B cell (primary cell): ENCODE measurements around the gene WDFY4. TPM values are rescaled to one million over a fixed set of nuclear protein-coding genes. Genes with fewer than 3 reads are reported as not detected.

Source experiments
- ATAC-seq: fragments of 200-7000 bp; cut with Tn5 transposase; one replicate; pipeline ENCODE4 v1.10.0; 2021; ENCODE audit warnings: low read depth, mild to moderate bottlenecking, moderate number of reproducible peaks, moderate library complexity
- CTCF ChIA-PET: fragments of 350-600 bp; sonication (Branson Sonifier 250); formaldehyde crosslinking; loops from one replicate; lab custom pipeline; 2021; ENCODE audit warnings: antibody characterized with exemption, inconsistent platforms; lab: Charles Lee
- POLR2A ChIA-PET: fragments of 350-600 bp; sonication (Branson Sonifier 250); formaldehyde crosslinking; loops from one replicate; lab custom pipeline; 2021; ENCODE audit warnings: antibody characterized with exemption; lab: Charles Lee
- DNase-seq: peaks from one replicate; pipeline ENCODE4 v3.0.0; 2013
- H2AFZ ChIP-seq: 2 replicates; pipeline ENCODE4 v1.6.1; 2012; ENCODE audit warnings: mild to moderate bottlenecking, low read depth, low read length; ENCODE audit not compliant: insufficient read depth, poor library complexity, severe bottlenecking
- H3K27ac ChIP-seq, 2 donors: 1 replicate in 1 of 2; 2 replicates in 1 of 2; pipeline ENCODE4 v1.5.1; 2012 to 2013; ENCODE audit warnings: low read length in 2 of 2, mild to moderate bottlenecking in 2 of 2, moderate library complexity in 1 of 2
- H3K27me3 ChIP-seq, 4 experiments: fragments of 200-600 bp in 1 of 4; sonication (generic) in 1 of 4; replicated peaks in 1 of 4; 1 replicate in 2 of 4; 2 replicates in 2 of 4; pipeline versions ENCODE4 v1.6.1 to v1.7.0; 2013 to 2016; ENCODE audit warnings: low read length in 3 of 4, mild to moderate bottlenecking in 2 of 4, mixed read lengths in 1 of 4, moderate library complexity in 1 of 4; ENCODE audit not compliant: insufficient read depth in 4 of 4, control insufficient read depth in 3 of 4; ENCODE audit errors: control extremely low read depth in 1 of 4
- H3K36me3 ChIP-seq, 2 experiments: replicated peaks in 1 of 2; 1 replicate in 1 of 2; 2 replicates in 1 of 2; pipeline versions ENCODE4 v1.6.1 to v1.7.1; 2013; ENCODE audit warnings: low read length in 1 of 2; ENCODE audit not compliant: insufficient read depth in 2 of 2, control insufficient read depth in 1 of 2; ENCODE audit errors: control extremely low read depth in 1 of 2, extremely low read depth in 1 of 2
- H3K4me1 ChIP-seq, 2 donors: fragments of 200-600 bp in 1 of 2; sonication (generic) in 1 of 2; 1 replicate in 1 of 2; 2 replicates in 1 of 2; pipeline versions ENCODE4 v1.5.1 to v1.6.1; 2013 to 2017; ENCODE audit warnings: low read length in 2 of 2; ENCODE audit not compliant: control insufficient read depth in 2 of 2, insufficient read depth in 2 of 2
- H3K4me2 ChIP-seq: replicated peaks from 2 replicates; pipeline ENCODE3; 2012; ENCODE audit warnings: mild to moderate bottlenecking, low read depth, low read length; ENCODE audit not compliant: poor library complexity, severe bottlenecking
- H3K4me3 ChIP-seq, 5 experiments: fragments of 200-600 bp in 1 of 5; sonication (generic) in 1 of 5; 1 replicate in 3 of 5; 2 replicates in 2 of 5; pipeline versions ENCODE4 v1.5.1 to v1.7.0; 2011 to 2016; ENCODE audit warnings: low read length in 4 of 5, mild to moderate bottlenecking in 4 of 5, low read depth in 2 of 5, control low read depth in 1 of 5, moderate library complexity in 1 of 5; ENCODE audit not compliant: insufficient read depth in 1 of 5; ENCODE audit errors: control extremely low read depth in 1 of 5, extremely low read depth in 1 of 5
- H3K79me2 ChIP-seq: fragments of 200-600 bp; sonication (generic); one replicate; pipeline ENCODE4 v1.6.0; 2016; ENCODE audit warnings: low read length; ENCODE audit not compliant: control insufficient read depth, insufficient read depth
- H3K9ac ChIP-seq: fragments of 200-600 bp; sonication (generic); 2 replicates; pipeline ENCODE4 v1.6.1; 2017; ENCODE audit warnings: mild to moderate bottlenecking, low read length, moderate library complexity
- H3K9me3 ChIP-seq, 3 donors: one replicate each; pipeline versions ENCODE4 v1.6.1 to v1.7.1; 2013; ENCODE audit warnings: low read length in 2 of 3; ENCODE audit not compliant: control insufficient read depth in 2 of 3, insufficient read depth in 1 of 3; ENCODE audit errors: control extremely low read depth in 1 of 3
- H4K20me1 ChIP-seq: 2 replicates; pipeline ENCODE4 v1.6.0; 2012; ENCODE audit warnings: mild to moderate bottlenecking, low read length; ENCODE audit not compliant: insufficient read depth, control insufficient read depth, poor library complexity, severe bottlenecking
- H3K27ac Mint-ChIP-seq: one replicate; pipeline ENCODE4 v1.8.0; 2021; ENCODE audit warnings: mixed read lengths
- H3K27me3 Mint-ChIP-seq: one replicate; pipeline ENCODE4 v1.8.0; 2021; ENCODE audit warnings: mixed read lengths
- H3K4me1 Mint-ChIP-seq: one replicate; pipeline ENCODE4 v1.8.0; 2021; ENCODE audit warnings: mixed read lengths
- H3K4me3 Mint-ChIP-seq: one replicate; pipeline ENCODE4 v1.8.0; 2021; ENCODE audit warnings: mixed read lengths
- H3K9me3 Mint-ChIP-seq: one replicate; pipeline ENCODE4 v1.8.0; 2022; ENCODE audit warnings: mixed read lengths; ENCODE audit not compliant: insufficient read depth
- EZH2 ChIP-seq: IDR thresholded peaks from 2 replicates; pipeline ENCODE4 v1.6.1; 2012; ENCODE audit warnings: borderline replicate concordance, low read depth, mild to moderate bottlenecking, moderate library complexity, low read length; ENCODE audit not compliant: insufficient read depth, poor library complexity, severe bottlenecking
- WGBS: methylation state at CpG from one replicate; pipeline ENCODE4 v1.1.5; 2013; ENCODE audit warnings: missing lambda C conversion rate; ENCODE audit not compliant: insufficient coverage; 5-methylcytosine and 5-hydroxymethylcytosine counted together
- intact Hi-C: fragments of 100-400 bp; cut with micrococcal nuclease; formaldehyde crosslinking; loops from one replicate; pipeline ENCODE4 v1.10.0; 2022
- polyA plus RNA-seq: library from polyadenylated mRNA; depleted of rRNA; stranded (reverse); fragments of >200 nt; gene quantifications from 2 replicates; pipeline ENCODE4 v1.2.3, GENCODE V29; 2012
- total RNA-seq, 2 donors: library from RNA; stranded (reverse); fragments of 120-200 nt in 1 of 2; gene quantifications; 1 replicate in 1 of 2; 2 replicates in 1 of 2; pipeline versions ENCODE4 v1.2.3 to v1.2.4, GENCODE V29; 2013 to 2022
- TF ChIP-seq, protein P1 (sequence below): fragments of 200-600 bp; IDR thresholded peaks from one replicate; pipeline ENCODE4 v1.8.0; 2022; ENCODE audit warnings: antibody characterized with exemption, mild to moderate bottlenecking

The WDFY4 gene
- total and polyA plus RNA-seq, 2 donors (not counting 1 experiment from before 2014, with no cell fraction given): 262 to 560 TPM

DNA sequence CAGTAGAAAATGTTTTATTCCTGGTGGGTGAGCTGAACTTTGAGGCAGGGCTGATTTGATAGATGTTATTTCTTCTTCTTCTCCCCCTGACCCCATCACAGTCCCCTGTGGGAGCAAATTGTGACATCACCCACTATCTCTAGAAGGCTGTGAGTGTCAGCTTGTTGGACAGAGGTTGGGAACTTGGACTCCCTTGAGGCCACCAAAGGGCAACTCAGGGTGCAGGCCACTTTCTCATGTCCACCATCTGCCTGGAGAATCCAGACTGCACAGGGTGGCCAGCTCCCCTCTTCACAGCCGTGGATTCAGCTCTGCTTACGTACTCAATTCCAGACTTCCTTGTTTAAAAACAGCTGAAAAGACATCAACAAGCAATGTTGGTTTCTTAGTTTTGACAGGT lies 151.9 kb downstream of the WDFY4 start:
- Mint-ChIP-seq H3K4me3 (no peak overlapping the region), H3K4me1 (no peaks in the 10 kb centered on the region), H3K27ac (no peak overlapping the region), H3K27me3 (no peaks in the 10 kb centered on the region), H3K9me3 (no peaks in the 10 kb centered on the region)
- peaks cover 19% of the 10 kb centered on the region for H4K20me1 ChIP-seq
- no peaks in the 10 kb centered on the region for H3K4me1 ChIP-seq
- H3K9ac ChIP-seq: no peak overlapping the region
- peaks cover 9% of the 10 kb centered on the region for H3K79me2 ChIP-seq
- peaks cover 2 to 97% of the 10 kb centered on the region in 2 experiments for H3K36me3 ChIP-seq
- H3K4me2 ChIP-seq: no peak overlapping the region
- H3K4me3 ChIP-seq: no peak overlapping the region
- no peaks in the 10 kb centered on the region for H3K9me3 ChIP-seq
- H3K27ac ChIP-seq: no peak overlapping the region
- CTCF ChIA-PET: no interaction called here
- POLR2A ChIA-PET: no interaction called here
- no peak overlapping the region for H2AFZ ChIP-seq
- ATAC-seq (no peak), DNase-seq (no peak)
- H3K27me3 ChIP-seq: no peaks in the 10 kb centered on the region
- WGBS: 100% methylated on average over 2 of the region's 2 CpGs
- TF ChIP-seq EZH2: no peak
- TF ChIP-seq, protein P1, sequence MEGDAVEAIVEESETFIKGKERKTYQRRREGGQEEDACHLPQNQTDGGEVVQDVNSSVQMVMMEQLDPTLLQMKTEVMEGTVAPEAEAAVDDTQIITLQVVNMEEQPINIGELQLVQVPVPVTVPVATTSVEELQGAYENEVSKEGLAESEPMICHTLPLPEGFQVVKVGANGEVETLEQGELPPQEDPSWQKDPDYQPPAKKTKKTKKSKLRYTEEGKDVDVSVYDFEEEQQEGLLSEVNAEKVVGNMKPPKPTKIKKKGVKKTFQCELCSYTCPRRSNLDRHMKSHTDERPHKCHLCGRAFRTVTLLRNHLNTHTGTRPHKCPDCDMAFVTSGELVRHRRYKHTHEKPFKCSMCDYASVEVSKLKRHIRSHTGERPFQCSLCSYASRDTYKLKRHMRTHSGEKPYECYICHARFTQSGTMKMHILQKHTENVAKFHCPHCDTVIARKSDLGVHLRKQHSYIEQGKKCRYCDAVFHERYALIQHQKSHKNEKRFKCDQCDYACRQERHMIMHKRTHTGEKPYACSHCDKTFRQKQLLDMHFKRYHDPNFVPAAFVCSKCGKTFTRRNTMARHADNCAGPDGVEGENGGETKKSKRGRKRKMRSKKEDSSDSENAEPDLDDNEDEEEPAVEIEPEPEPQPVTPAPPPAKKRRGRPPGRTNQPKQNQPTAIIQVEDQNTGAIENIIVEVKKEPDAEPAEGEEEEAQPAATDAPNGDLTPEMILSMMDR: no peak
- intact Hi-C loops: no loop called here

DNA sequence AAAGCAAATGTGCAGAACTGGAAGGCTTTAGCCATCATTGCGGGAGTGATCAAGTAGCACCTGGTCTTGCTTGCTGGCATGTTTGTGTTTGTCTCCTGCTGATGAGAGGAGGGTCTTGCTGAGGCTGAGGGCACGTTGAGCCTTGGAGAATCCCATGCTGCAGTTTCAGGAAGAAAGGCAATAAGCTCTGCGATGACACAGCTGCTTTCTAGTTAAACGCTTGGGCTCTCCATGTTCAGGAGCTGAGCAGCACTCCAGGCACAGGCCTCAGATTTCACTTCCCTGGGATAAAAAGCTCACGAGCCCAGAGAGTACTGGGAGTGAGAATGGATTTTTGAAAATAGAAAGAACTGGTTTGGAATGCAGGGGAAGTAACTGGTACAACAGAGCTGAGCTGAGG lies 154.2 kb downstream of the WDFY4 start:
- CTCF ChIA-PET: interaction anchor here (0.9 to 2.0 kb wide), 2 partner anchors 180 to 182 kb away, joined by 3 to 9 read pairs; no protein-coding TSS in a partner anchor
- DNase-seq (no peak), ATAC-seq (no peak)
- H3K9me3 ChIP-seq: no peaks in the 10 kb centered on the region
- no peaks in the 10 kb centered on the region for H3K9me3 Mint-ChIP-seq
- peaks cover 6% of the 10 kb centered on the region for H3K79me2 ChIP-seq
- no peak overlapping the region for H3K4me2 ChIP-seq
- no peak overlapping the region for H2AFZ ChIP-seq
- H4K20me1 ChIP-seq: peaks cover 19% of the 10 kb centered on the region
- H3K4me3 Mint-ChIP-seq: no peak overlapping the region
- H3K27me3 ChIP-seq: no peaks in the 10 kb centered on the region
- peaks cover 4 to 97% of the 10 kb centered on the region in 2 experiments for H3K36me3 ChIP-seq
- H3K27ac ChIP-seq: no peak overlapping the region
- intact Hi-C loops: no loop called here
- no peak overlapping the region for H3K27ac Mint-ChIP-seq
- no peak for TF ChIP-seq EZH2
- TF ChIP-seq, protein P1: no peak
- no peaks in the 10 kb centered on the region for H3K4me1 ChIP-seq
- H3K27me3 Mint-ChIP-seq: no peaks in the 10 kb centered on the region
- H3K4me3 ChIP-seq: no peak overlapping the region
- POLR2A ChIA-PET: no interaction called here
- H3K4me1 Mint-ChIP-seq: no peaks in the 10 kb centered on the region
- WGBS: 95% methylated on average over 5 of the region's 5 CpGs
- H3K9ac ChIP-seq: no peak overlapping the region
